ENCODE results near the gene SPRED2. TPM values are rescaled to one million over a fixed set of nuclear protein-coding genes. Genes with fewer than 3 reads are reported as not detected.
"Not testable (repeated sequence)": the region's sequence is repeated elsewhere in the genome, so short reads cannot be mapped to it uniquely, and the experiment has no call there.

Gene SPRED2
- polyA plus RNA-seq, 2 of the 4 experiments (the other 2 are of a cell fraction) = 20.6 to 29.3 TPM

- no peak for TF ChIP-seq USF2 (IDR thresholded peaks at IDR 0.05)
These were observed 91.3 kb downstream of the SPRED2 start (continued) for GRCh38 chr2:65340898-65341681.

GRCh38 chr2:65339648-65340047 is 92.8 kb downstream of the SPRED2 start:
- ATAC-seq (peak in 1 of 2 experiments; percentile 40; a peak in 2 of 6 replicates), DNase-seq (ENCODE audit: low read depth in 1 of 2, low spot score in 1 of 2) (no peak), FAIRE-seq (no peak)
- no peaks in the 10 kb centered on the region for H3K9me3 ChIP-seq
- TF ChIP-seq ELK1 (IDR thresholded peaks at IDR 0.05; ENCODE audit: low read depth, low read length) (no peak), ZC3H11A (IDR thresholded peaks at IDR 0.05) (no peak), CBX8 (IDR thresholded peaks at IDR 0.05) (no peak), JUNB (IDR thresholded peaks at IDR 0.05) (no peak)
- peaks cover 31% of the 10 kb centered on the region for H3K4me1 ChIP-seq
- H3K4me3 ChIP-seq = peak overlapping the region; percentile 52; the same call in 1 of the 3 replicates
- peak overlapping the region; percentile 61 for H3K4me2 ChIP-seq
- POLR2A ChIA-PET = interaction anchor here (0.6 to 1.1 kb wide), 3 partner anchors 33 to 96 kb away, joined by 3 to 8 read pairs (median 4); no protein-coding TSS in a partner anchor
- CTCF ChIA-PET = interaction anchor here (0.7 to 2.1 kb wide), 10 partner anchors 9 to 227 kb away, joined by 3 to 10 read pairs (median 4); no protein-coding TSS in a partner anchor
- H3K27ac ChIP-seq = peak overlapping the region; percentile 55 to 89; a peak in 4 of 6 replicates

GRCh38 chr2:65338830-65339495 is 93.4 kb downstream of the SPRED2 start:
- 6% methylated on average over 6 of the region's 39 CpGs for WGBS (ENCODE audit: missing lambda C conversion rate)
- CTCF ChIA-PET = interaction anchor here (0.6 to 1.1 kb wide), 9 partner anchors 17 to 228 kb away, joined by 3 to 9 read pairs (median 3); no protein-coding TSS in a partner anchor
- FAIRE-seq, H3K9me3 ChIP-seq: not testable (repeated sequence)
- TF ChIP-seq CEBPB (IDR thresholded peaks at IDR 0.05) (peak; percentile 36 to 68; a peak in 2 of 4 replicates), RAD21 (conservative IDR thresholded peaks at IDR 0.05 in 1 of 2, IDR thresholded peaks at IDR 0.05 in 1 of 2) (0 out of 5 replicates have a peak, but pooled peaks of 1 of the 2 experiments have one; percentile 12)
- TF ChIP-seq, protein P1, sequence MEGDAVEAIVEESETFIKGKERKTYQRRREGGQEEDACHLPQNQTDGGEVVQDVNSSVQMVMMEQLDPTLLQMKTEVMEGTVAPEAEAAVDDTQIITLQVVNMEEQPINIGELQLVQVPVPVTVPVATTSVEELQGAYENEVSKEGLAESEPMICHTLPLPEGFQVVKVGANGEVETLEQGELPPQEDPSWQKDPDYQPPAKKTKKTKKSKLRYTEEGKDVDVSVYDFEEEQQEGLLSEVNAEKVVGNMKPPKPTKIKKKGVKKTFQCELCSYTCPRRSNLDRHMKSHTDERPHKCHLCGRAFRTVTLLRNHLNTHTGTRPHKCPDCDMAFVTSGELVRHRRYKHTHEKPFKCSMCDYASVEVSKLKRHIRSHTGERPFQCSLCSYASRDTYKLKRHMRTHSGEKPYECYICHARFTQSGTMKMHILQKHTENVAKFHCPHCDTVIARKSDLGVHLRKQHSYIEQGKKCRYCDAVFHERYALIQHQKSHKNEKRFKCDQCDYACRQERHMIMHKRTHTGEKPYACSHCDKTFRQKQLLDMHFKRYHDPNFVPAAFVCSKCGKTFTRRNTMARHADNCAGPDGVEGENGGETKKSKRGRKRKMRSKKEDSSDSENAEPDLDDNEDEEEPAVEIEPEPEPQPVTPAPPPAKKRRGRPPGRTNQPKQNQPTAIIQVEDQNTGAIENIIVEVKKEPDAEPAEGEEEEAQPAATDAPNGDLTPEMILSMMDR (IDR thresholded peaks at IDR 0.05) = peak; percentile 47
- ATAC-seq = peak in 1 of 2 experiments; percentile 54; a peak in 3 of 6 replicates
- peak overlapping the region; percentile 79 to 89 for H3K27ac ChIP-seq
- peak overlapping the region; percentile 61 for H3K4me2 ChIP-seq
- POLR2A ChIA-PET = interaction anchor here (0.6 to 1.1 kb wide), 7 partner anchors 19 to 97 kb away, joined by 3 to 8 read pairs (median 5); no protein-coding TSS in a partner anchor
- H3K4me3 ChIP-seq = peak overlapping the region; percentile 52
- DNase-seq (ENCODE audit: low read depth in 1 of 2, low spot score in 1 of 2) = peak in 1 of 2 experiments; percentile 72
- peaks cover 31% of the 10 kb centered on the region for H3K4me1 ChIP-seq

DNA sequence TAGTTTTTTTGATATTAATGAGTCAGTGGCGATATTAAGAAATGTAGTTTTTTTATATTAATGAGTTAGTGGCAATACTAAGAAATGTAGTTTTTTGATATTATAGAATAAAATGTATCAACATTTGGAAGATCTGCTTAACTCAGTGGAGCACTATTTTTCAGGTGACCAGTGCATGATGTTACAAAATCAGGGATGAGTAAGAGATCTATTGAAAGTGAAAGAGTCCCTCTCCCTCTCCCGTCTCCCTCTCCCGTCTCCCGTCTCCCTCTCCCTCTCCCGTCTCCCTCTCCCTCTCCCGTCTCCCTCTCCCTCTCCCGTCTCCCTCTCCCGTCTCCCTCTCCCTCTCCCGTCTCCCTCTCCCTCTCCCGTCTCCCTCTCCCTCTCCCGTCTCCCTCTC is 94.5 kb downstream of the SPRED2 start:
- not testable (repeated sequence) for H3K9me3 ChIP-seq; FAIRE-seq; TF ChIP-seq FOSL2 (IDR thresholded peaks at IDR 0.05)
- H3K4me2 ChIP-seq = peak overlapping the region; percentile 72
- ChIA-PET CTCF (interaction anchor here (0.6 to 1.5 kb wide), 5 partner anchors 15 to 97 kb away, joined by 3 to 4 read pairs (median 3); no protein-coding TSS in a partner anchor), POLR2A (interaction anchor here (0.7 kb wide), 1 partner anchor 33 kb away, joined by 4 read pairs; no protein-coding TSS in a partner anchor)
- H3K4me3 ChIP-seq = peak overlapping the region; percentile 30
- peak overlapping the region; percentile 29 to 78 for H3K27ac ChIP-seq
- TF ChIP-seq FOSL2 (CRISPR knock-in tag; IDR thresholded peaks at IDR 0.05) (peak; percentile 53; the same call in 1 of the 2 replicates), POLR2A (IDR thresholded peaks at IDR 0.05; ENCODE audit: low read length) (peak; percentile 13; the same call in 1 of the 2 replicates), CEBPB (IDR thresholded peaks at IDR 0.05) (peak; percentile 26 to 54; a peak in 1 of 4 replicates)
- 4% methylated on average over 5 of the region's 11 CpGs for WGBS (ENCODE audit: missing lambda C conversion rate)
- peaks cover 31% of the 10 kb centered on the region for H3K4me1 ChIP-seq
- DNase-seq (ENCODE audit: low read depth in 1 of 2, low spot score in 1 of 2) = peak; percentile 53 to 65
- peak; percentile 86 to 97 for ATAC-seq
